Gastrocnemius medialis (tissue), 4 donors: ENCODE data around the gene ADORA1.

Experiments
- CTCF ChIP-seq, 5 experiments: fragments of 450-650 bp in 3 of 5; fragments of 200-600 bp in 2 of 5; sonication (generic) in 2 of 5; IDR thresholded peaks in 4 of 5; conservative IDR thresholded peaks in 1 of 5; 1 replicate in 4 of 5; 2 replicates in 1 of 5; pipeline ENCODE4 v1.5.1; 2016 to 2019; ENCODE audit warnings: antibody characterized with exemption in 5 of 5, mild to moderate bottlenecking in 3 of 5, moderate library complexity in 3 of 5
- POLR2A ChIP-seq, 2 donors: fragments of 450-650 bp; IDR thresholded peaks; one replicate each; pipeline ENCODE4 v1.6.1; 2017; ENCODE audit warnings: antibody characterized with exemption in 2 of 2, mild to moderate bottlenecking in 2 of 2, moderate library complexity in 2 of 2

DNA sequence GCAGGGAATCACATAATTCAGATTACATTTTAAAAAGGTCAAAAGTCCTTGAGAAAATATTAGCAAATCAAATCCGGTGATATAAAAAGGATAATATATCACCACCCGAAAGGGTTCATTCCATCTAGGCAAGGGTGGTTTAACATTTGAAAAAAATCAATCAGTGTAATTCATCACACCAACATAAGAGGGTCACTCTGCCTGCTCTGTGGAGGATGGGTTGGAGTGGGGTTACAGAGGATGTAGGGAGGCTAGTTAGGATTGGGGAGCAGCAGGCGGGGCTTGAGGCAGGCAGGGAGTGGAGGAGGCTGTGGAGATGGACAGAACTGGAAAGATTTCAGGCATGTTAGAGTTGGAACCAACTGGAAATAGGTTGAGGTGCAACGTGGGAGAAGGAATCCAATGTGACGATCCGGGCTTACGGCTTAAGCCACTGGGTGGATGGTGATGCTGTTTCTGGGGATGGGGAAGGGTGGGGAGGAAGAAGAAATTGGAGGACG, 12.5 kb downstream of the ADORA1 start:
- no peak for TF ChIP-seq CTCF (IDR thresholded peaks at IDR 0.05 in 4 of 5, conservative IDR thresholded peaks at IDR 0.05 in 1 of 5)
- no peak for TF ChIP-seq POLR2A (IDR thresholded peaks at IDR 0.05)
